ENCODE data around the gene COX17.

GRCh38 chr3:119620899-119621298, 56.3 kb downstream of the COX17 start:
- no peak for TF ChIP-seq JUN (IDR thresholded peaks at IDR 0.05; ENCODE audit: borderline replicate concordance, insufficient read depth, insufficient read length, low read depth)
- TF ChIP-seq CTCF (IDR thresholded peaks at IDR 0.05; ENCODE audit: extremely low read depth in 1 of 2, insufficient read depth in 1 of 2, low read depth in 1 of 2, low read length in 2 of 2): no peak
- no peak for TF ChIP-seq POLR2A (IDR thresholded peaks at IDR 0.05; ENCODE audit: low read depth, low read length)
- no peak for TF ChIP-seq POLR2AphosphoS5 (IDR thresholded peaks at IDR 0.05; ENCODE audit: insufficient read depth, low read depth, low read length)
- TF ChIP-seq EZH2 (IDR thresholded peaks at IDR 0.05; ENCODE audit: borderline replicate concordance, low read depth, low read length, severe bottlenecking): no peak
